Gastrocnemius medialis (tissue), 4 donors: ENCODE results near the gene SLC44A2.

Experiments
- CTCF ChIP-seq, 5 experiments: fragments of 450-650 bp in 3 of 5; fragments of 200-600 bp in 2 of 5; sonication (generic) in 2 of 5; IDR thresholded peaks in 4 of 5; conservative IDR thresholded peaks in 1 of 5; 1 replicate in 4 of 5; 2 replicates in 1 of 5; pipeline ENCODE4 v1.5.1; 2016 to 2019; ENCODE audit warnings: antibody characterized with exemption in 5 of 5, mild to moderate bottlenecking in 3 of 5, moderate library complexity in 3 of 5
- POLR2A ChIP-seq, 2 donors: fragments of 450-650 bp; IDR thresholded peaks; one replicate each; pipeline ENCODE4 v1.6.1; 2017; ENCODE audit warnings: antibody characterized with exemption in 2 of 2, mild to moderate bottlenecking in 2 of 2, moderate library complexity in 2 of 2

GRCh38 chr19:10642473-10643171 lies 17.3 kb downstream of the SLC44A2 start:
- TF ChIP-seq CTCF (IDR thresholded peaks at IDR 0.05 in 4 of 5, conservative IDR thresholded peaks at IDR 0.05 in 1 of 5) (no peak), POLR2A (IDR thresholded peaks at IDR 0.05) (no peak)
